Esophagus squamous epithelium (tissue), 5 donors: ENCODE data around the gene RSPH10B2. TPM values are rescaled to one million over a fixed set of nuclear protein-coding genes. Genes with fewer than 3 reads are reported as not detected.
"Not testable (repeated sequence)": the region's sequence is repeated elsewhere in the genome, so short reads cannot be mapped to it uniquely, and the experiment has no call there.

ENCODE experiments used
- DNase-seq: peaks from one replicate; lab custom pipeline; 2025; lab: John Stamatoyannopoulos, UW
- H3K27ac ChIP-seq, 4 donors: fragments of 200-600 bp; sonication (generic); one replicate each; pipeline ENCODE4 v1.5.1; 2016 to 2019; ENCODE audit warnings: mild to moderate bottlenecking in 1 of 4
- H3K27me3 ChIP-seq, 4 donors: fragments of 200-600 bp; sonication (generic); 1 replicate in 3 of 4; 2 replicates in 1 of 4; pipeline versions ENCODE4 v1.5.1 to v1.6.0; 2017 to 2021; ENCODE audit warnings: antibody characterized with exemption in 1 of 4
- H3K36me3 ChIP-seq, 3 donors: fragments of 200-600 bp; sonication (generic); one replicate each; pipeline ENCODE4 v1.5.1; 2016 to 2019
- H3K4me1 ChIP-seq, 3 donors: fragments of 200-600 bp; sonication (generic); one replicate each; pipeline ENCODE4 v1.5.1; 2017 to 2019
- H3K4me3 ChIP-seq, 4 donors: fragments of 200-600 bp; sonication (generic); 1 replicate in 3 of 4; 2 replicates in 1 of 4; pipeline ENCODE4 v1.5.1; 2016 to 2019; ENCODE audit warnings: mild to moderate bottlenecking in 2 of 4, moderate library complexity in 1 of 4
- H3K9me3 ChIP-seq, 3 donors: fragments of 200-600 bp; sonication (generic); one replicate each; pipeline ENCODE4 v1.5.1; 2016 to 2019
- WGBS, 2 donors: methylation state at CpG; one replicate each; pipeline ENCODE4 v1.1.5; 2018; 5-methylcytosine and 5-hydroxymethylcytosine counted together
- intact Hi-C: fragments of 100-400 bp; cut with DNase I; formaldehyde crosslinking; loops from one replicate; pipeline ENCODE4 v1.15.0; 2022
- total RNA-seq, 4 donors: library from RNA; depleted of rRNA; stranded (reverse); fragments of >200 nt; gene quantifications; one replicate each; pipeline ENCODE4 v1.1.0, GENCODE V29; 2016
- donor health status: DM: yes; HTN: yes; CAD: no.

Gene RSPH10B2
- total RNA-seq, 4 donors from 2014 or later, result not detected

DNA sequence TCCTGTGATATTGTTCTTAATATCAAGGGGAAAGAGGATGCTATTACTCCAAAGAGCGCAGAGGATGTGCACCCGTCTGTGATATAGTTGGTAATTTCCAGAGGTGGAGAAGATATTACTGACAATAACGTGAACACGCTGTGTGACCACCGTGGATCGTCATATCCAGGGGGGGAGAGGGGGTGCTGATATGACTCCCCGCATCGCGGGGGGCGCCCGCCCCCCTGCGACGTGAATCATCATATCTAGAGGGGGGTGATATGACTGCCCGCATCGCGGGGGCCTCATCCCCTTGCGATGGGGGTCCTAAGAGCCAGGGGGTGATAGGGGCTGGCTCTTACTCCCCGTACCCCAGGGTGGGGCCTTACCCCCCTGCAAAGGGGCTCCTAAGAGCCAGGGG is 93.8 kb downstream of the RSPH10B2 start:
- H3K36me3 ChIP-seq, intact Hi-C loops, DNase-seq: not testable (repeated sequence)

More for the DNA sequence above, 93.8 kb downstream of the RSPH10B2 start:
- H3K27me3 ChIP-seq, result peaks cover 0 to 15% (median 0%) of the 10 kb centered on the region in 4 donors
- H3K9me3 ChIP-seq, H3K27ac ChIP-seq, H3K4me3 ChIP-seq, H3K4me1 ChIP-seq: not testable (repeated sequence)
- 70 to 100% methylated on average over 1 to 2 of the region's 18 CpGs for WGBS, 2 donors

Other genes starting within 250 kb of the RSPH10B2 start
- 1 to 10 TPM in 1 of 4 donors, under 1 TPM in 2, not detected in 1; 0.38 to 1.1 (median 0.44) TPM for gene GRID2IP, start 202.6 kb upstream of the RSPH10B2 start, total RNA-seq
- 10 to 100 TPM in 3 of 4 donors, 1 to 10 TPM in 1; 9.4 to 29.4 (median 23.0) TPM for gene ZDHHC4, start 176.6 kb upstream of the RSPH10B2 start, total RNA-seq
- gene INTS15, start 164.1 kb upstream of the RSPH10B2 start, total RNA-seq, result 10 to 100 TPM in 3 of 4 donors, 1 to 10 TPM in 1; 9.2 to 21.9 (median 14.8) TPM
- gene ZNF853, start 138.5 kb upstream of the RSPH10B2 start, total RNA-seq, result 1 to 10 TPM in 3 of 4 donors, under 1 TPM in 1; 0.61 to 9.3 (median 2.1) TPM
- gene ZNF316, start 116.8 kb upstream of the RSPH10B2 start, total RNA-seq, result 10 to 100 TPM; 11.9 to 27.8 (median 20.4) TPM
- gene ZNF12, start 47.2 kb upstream of the RSPH10B2 start, total RNA-seq, result 10 to 100 TPM in 3 of 4 donors, 1 to 10 TPM in 1; 8.6 to 22.3 (median 11.3) TPM
- gene CCZ1B, start 72.2 kb downstream of the RSPH10B2 start, total RNA-seq, result 10 to 100 TPM; 14.6 to 46.9 (median 25.8) TPM